Endothelial cell (in vitro differentiated cells): ENCODE measurements around the gene GDNF. TPM values are rescaled to one million over a fixed set of nuclear protein-coding genes. Genes with fewer than 3 reads are reported as not detected.
A peak's percentile ranks its signal among the peaks of the same experiment; 100 is the strongest.

Experiments
- DNase-seq: peaks from one replicate; pipeline ENCODE4 v3.0.0; 2021; ENCODE audit warnings: low spot score
- H3K27ac Mint-ChIP-seq: one replicate; pipeline ENCODE4 v1.8.0; 2021; ENCODE audit warnings: mixed read lengths, inconsistent platforms; ENCODE audit not compliant: unreplicated experiment
- H3K27me3 Mint-ChIP-seq: one replicate; pipeline ENCODE4 v1.8.0; 2021; ENCODE audit warnings: mild to moderate bottlenecking, moderate library complexity, mixed read lengths, inconsistent platforms; ENCODE audit not compliant: unreplicated experiment
- H3K36me3 Mint-ChIP-seq: one replicate; pipeline ENCODE4 v1.8.0; 2021; ENCODE audit warnings: mild to moderate bottlenecking, low read depth, mixed read lengths, inconsistent platforms; ENCODE audit not compliant: unreplicated experiment
- H3K4me1 Mint-ChIP-seq: one replicate; pipeline ENCODE4 v1.8.0; 2021; ENCODE audit warnings: mild to moderate bottlenecking, mixed read lengths, inconsistent platforms; ENCODE audit not compliant: unreplicated experiment
- H3K4me3 Mint-ChIP-seq: one replicate; pipeline ENCODE4 v1.8.0; 2021; ENCODE audit warnings: mild to moderate bottlenecking, mixed read lengths, inconsistent platforms; ENCODE audit not compliant: unreplicated experiment
- H3K9me3 Mint-ChIP-seq: one replicate; pipeline ENCODE4 v1.8.0; 2021; ENCODE audit warnings: mixed read lengths, inconsistent platforms; ENCODE audit not compliant: unreplicated experiment
- CTCF ChIP-seq: fragments of 200-600 bp; sonication (generic); IDR thresholded peaks from one replicate; pipeline ENCODE4 v1.5.0; 2021; ENCODE audit warnings: antibody characterized with exemption; ENCODE audit not compliant: unreplicated experiment
- total RNA-seq: library from RNA; stranded (reverse); fragmentation: NEBNext Ultra II Directional; extraction: Animal tissue kit (Norgen Biotek cat#: 25700); gene quantifications from one replicate; pipeline ENCODE4 v1.2.1, GENCODE V29; 2021; ENCODE audit not compliant: unreplicated experiment

GDNF gene
- total RNA-seq, 1 donor from 2014 or later: not detected

- H3K27me3 Mint-ChIP-seq: peaks cover 6% of the 10 kb centered on the region
Measured at GRCh38 chr5:37844009-37844408, 4.2 kb upstream of the GDNF start.

GRCh38 chr5:37842048-37842447 is 2.2 kb upstream of the GDNF start:
- no peak for DNase-seq
- TF ChIP-seq CTCF: no peak
- no peaks in the 10 kb centered on the region for H3K9me3 Mint-ChIP-seq
- no peak overlapping the region for H3K27ac Mint-ChIP-seq
- peaks cover 14% of the 10 kb centered on the region for H3K4me1 Mint-ChIP-seq
- no peaks in the 10 kb centered on the region for H3K36me3 Mint-ChIP-seq
- peaks cover 19% of the 10 kb centered on the region for H3K27me3 Mint-ChIP-seq
- H3K4me3 Mint-ChIP-seq: no peak overlapping the region

More at GRCh38 chr5:37844009-37844408, 4.2 kb upstream of the GDNF start:
- Mint-ChIP-seq H3K36me3 (no peaks in the 10 kb centered on the region), H3K9me3 (no peaks in the 10 kb centered on the region), H3K4me3 (no peak overlapping the region), H3K4me1 (peaks cover 4% of the 10 kb centered on the region), H3K27ac (no peak overlapping the region)
- DNase-seq: no peak
- TF ChIP-seq CTCF: no peak

DNA sequence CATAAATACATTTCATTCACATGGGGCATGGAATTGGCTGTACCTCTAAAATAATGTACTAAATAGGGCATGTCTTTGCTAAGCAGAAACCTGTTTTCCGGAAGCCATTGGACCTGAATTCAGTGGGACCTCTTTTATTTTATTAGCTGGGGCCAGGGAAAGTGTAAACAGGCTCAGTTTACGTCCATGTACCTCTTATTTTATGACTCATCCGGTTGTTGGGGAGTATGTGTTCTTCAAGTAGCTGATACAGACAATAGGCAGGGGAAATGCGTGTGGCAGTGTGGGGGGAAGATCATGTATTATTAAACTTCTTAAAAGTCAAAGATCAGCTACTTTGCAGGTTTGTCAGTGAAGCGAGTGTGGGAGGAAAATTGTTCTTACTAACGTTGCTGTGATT is 1.4 kb upstream of the GDNF start:
- no peaks in the 10 kb centered on the region for H3K36me3 Mint-ChIP-seq
- TF ChIP-seq CTCF: no peak
- peaks cover 14% of the 10 kb centered on the region for H3K4me1 Mint-ChIP-seq
- no peaks in the 10 kb centered on the region for H3K9me3 Mint-ChIP-seq
- H3K4me3 Mint-ChIP-seq: no peak overlapping the region
- H3K27me3 Mint-ChIP-seq: peaks cover 19% of the 10 kb centered on the region
- no peak overlapping the region for H3K27ac Mint-ChIP-seq
- no peak for DNase-seq

DNA sequence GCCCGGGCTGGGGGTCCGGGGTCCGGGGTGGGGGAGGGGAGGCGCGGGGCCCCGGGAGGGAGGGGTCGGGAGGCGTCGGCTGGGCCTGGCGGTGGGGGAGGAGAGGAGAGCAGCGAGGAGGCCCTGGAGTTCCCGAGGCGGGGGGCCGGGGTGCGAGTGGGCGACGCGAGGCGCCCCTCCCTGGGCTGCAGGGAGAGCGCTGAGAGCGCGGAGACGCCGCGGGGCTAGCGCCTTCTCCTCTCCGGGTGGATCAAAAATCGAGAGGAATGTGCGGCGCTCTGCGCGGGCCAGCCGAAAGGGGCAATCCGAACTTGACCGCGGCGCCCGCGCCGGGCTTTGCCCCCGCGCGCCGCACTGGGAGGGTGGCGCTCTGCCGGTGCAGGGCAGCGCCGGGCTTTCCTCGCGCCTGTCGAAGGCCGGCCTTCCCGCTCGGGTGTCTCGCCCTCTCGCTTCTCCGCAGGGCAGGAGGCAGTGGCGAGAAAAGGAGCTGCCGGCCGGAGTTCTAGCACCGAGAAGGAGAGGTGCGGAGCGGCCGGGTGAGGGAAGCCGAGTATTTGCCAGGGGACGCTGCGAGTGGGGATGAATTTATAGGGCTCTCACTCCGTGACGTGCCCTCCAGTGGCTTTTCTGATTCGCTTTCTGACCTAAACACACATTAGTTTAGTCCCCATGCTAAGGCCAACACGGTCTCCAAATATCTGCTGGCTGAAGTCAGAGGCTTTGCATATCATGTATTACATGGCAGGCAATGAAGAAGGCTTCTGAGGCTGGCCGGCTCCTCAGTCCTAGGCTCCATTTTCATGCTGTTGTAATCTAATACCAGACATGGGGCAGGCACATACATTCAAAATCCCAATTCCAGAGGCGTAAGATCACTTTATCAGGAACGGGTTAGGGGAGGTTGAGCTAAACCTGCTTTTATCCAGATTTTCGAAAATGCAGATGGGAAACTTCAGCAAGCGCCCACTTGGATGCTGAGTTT is 503 bp upstream of the GDNF start:
- Mint-ChIP-seq H3K36me3 (no peaks in the 10 kb centered on the region), H3K27ac (no peak overlapping the region), H3K27me3 (peaks cover 21% of the 10 kb centered on the region), H3K4me3 (peak overlapping the region; percentile 52), H3K9me3 (no peaks in the 10 kb centered on the region), H3K4me1 (peaks cover 21% of the 10 kb centered on the region)
- DNase-seq: peak; percentile 49
- TF ChIP-seq CTCF: no peak

- peaks cover 24% of the 10 kb centered on the region for H3K4me1 Mint-ChIP-seq
- no peaks in the 10 kb centered on the region for H3K36me3 Mint-ChIP-seq
- no peak for TF ChIP-seq CTCF
- H3K27ac Mint-ChIP-seq: no peak overlapping the region
- peak overlapping the region; percentile 70 for H3K4me3 Mint-ChIP-seq
- no peak for DNase-seq
- peaks cover 24% of the 10 kb centered on the region for H3K27me3 Mint-ChIP-seq
- H3K9me3 Mint-ChIP-seq: no peaks in the 10 kb centered on the region
Measured at GRCh38 chr5:37838933-37839341, 904 bp downstream of the GDNF start.
